NCI-H1694 treated with DMSO at 0.1 percent for 48 hours (cell line): ENCODE results near the gene DPY19L1.
"Not testable (repeated sequence)": the region's sequence is repeated elsewhere in the genome, so short reads cannot be mapped to it uniquely, and the experiment has no call there.

Experiments
- DNase-seq: peaks from one replicate; lab custom pipeline; 2025; lab: John Stamatoyannopoulos, UW

DPY19L1 gene

GRCh38 chr7:35032166-35032565 lies 5.1 kb downstream of the DPY19L1 start:
- DNase-seq, result no peak

GRCh38 chr7:35030848-35031247 lies 6.4 kb downstream of the DPY19L1 start:
- no peak for DNase-seq

- no peak for DNase-seq
Measured at GRCh38 chr7:35029311-35029710, 8.0 kb downstream of the DPY19L1 start.

GRCh38 chr7:35026150-35026549 lies 11.1 kb downstream of the DPY19L1 start:
- DNase-seq, result no peak

- no peak for DNase-seq
Measured at GRCh38 chr7:35025369-35025870, 11.9 kb downstream of the DPY19L1 start.

- no peak for DNase-seq
Measured at GRCh38 chr7:35024298-35024697, 13.0 kb downstream of the DPY19L1 start.

GRCh38 chr7:35022725-35023124 lies 14.6 kb downstream of the DPY19L1 start:
- DNase-seq, result no peak

GRCh38 chr7:35021445-35021844 lies 15.8 kb downstream of the DPY19L1 start:
- no peak for DNase-seq

- no peak for DNase-seq
Measured at GRCh38 chr7:35019801-35020200, 17.5 kb downstream of the DPY19L1 start.

GRCh38 chr7:35019179-35019729 lies 18.0 kb downstream of the DPY19L1 start:
- DNase-seq, result no peak

- no peak for DNase-seq
Measured at GRCh38 chr7:35015346-35015859, 21.9 kb downstream of the DPY19L1 start.

GRCh38 chr7:35012160-35012559 lies 25.1 kb downstream of the DPY19L1 start:
- no peak for DNase-seq

- no peak for DNase-seq
Measured at GRCh38 chr7:35011085-35011484, 26.2 kb downstream of the DPY19L1 start.

GRCh38 chr7:35007768-35008167 lies 29.5 kb downstream of the DPY19L1 start:
- DNase-seq, result no peak

- DNase-seq, result no peak
Measured at GRCh38 chr7:35004531-35005095, 32.7 kb downstream of the DPY19L1 start.

GRCh38 chr7:35003679-35004303 lies 33.5 kb downstream of the DPY19L1 start:
- DNase-seq, result no peak

- not testable (repeated sequence) for DNase-seq
Measured at GRCh38 chr7:35003177-35003650, 34.1 kb downstream of the DPY19L1 start.

GRCh38 chr7:34998335-34998734 lies 39.0 kb downstream of the DPY19L1 start:
- not testable (repeated sequence) for DNase-seq

GRCh38 chr7:34996423-34997090 lies 40.7 kb downstream of the DPY19L1 start:
- DNase-seq, result not testable (repeated sequence)

- no peak for DNase-seq
Measured at GRCh38 chr7:34995757-34996156, 41.5 kb downstream of the DPY19L1 start.

GRCh38 chr7:34991938-34992840 lies 45.1 kb downstream of the DPY19L1 start:
- DNase-seq, result no peak
